H4 (cell line): ENCODE data around the gene KBTBD13. TPM values are rescaled to one million over a fixed set of nuclear protein-coding genes. Genes with fewer than 3 reads are reported as not detected.
"Not testable (repeated sequence)": the region's sequence is repeated elsewhere in the genome, so short reads cannot be mapped to it uniquely, and the experiment has no call there.

ENCODE experiments used
- DNase-seq: peaks from one replicate; pipeline ENCODE4 v3.0.0-alpha.2; 2015; ENCODE audit warnings: low spot score
- total RNA-seq: library from RNA; depleted of rRNA; stranded (reverse); fragments of >200 nt; shearing (Covaris generic); gene quantifications from 2 replicates; pipeline ENCODE4 v1.2.3, GENCODE V29; 2014

Gene KBTBD13
- total RNA-seq, 1 experiment from 2014 or later: not detected

- peak; percentile 85 for DNase-seq
Measured at GRCh38 chr15:65069179-65069578, 7.4 kb upstream of the KBTBD13 start.

- no peak for DNase-seq
Measured at GRCh38 chr15:65069779-65070546, 6.6 kb upstream of the KBTBD13 start.

- DNase-seq: no peak
Measured at GRCh38 chr15:65071381-65071811, 5.2 kb upstream of the KBTBD13 start.

GRCh38 chr15:65072027-65072426 is 4.5 kb upstream of the KBTBD13 start:
- no peak for DNase-seq

- DNase-seq: no peak
Measured at GRCh38 chr15:65072617-65073016, 3.9 kb upstream of the KBTBD13 start.

GRCh38 chr15:65074946-65075345 is 1.6 kb upstream of the KBTBD13 start:
- DNase-seq: not testable (repeated sequence)

- not testable (repeated sequence) for DNase-seq
Measured at GRCh38 chr15:65075607-65076395, 745 bp upstream of the KBTBD13 start.

GRCh38 chr15:65077291-65077980 is 890 bp downstream of the KBTBD13 start:
- no peak for DNase-seq

GRCh38 chr15:65077981-65078352 is 1.4 kb downstream of the KBTBD13 start:
- no peak for DNase-seq

- DNase-seq: no peak
Measured at GRCh38 chr15:65079580-65079979, 3.0 kb downstream of the KBTBD13 start.

GRCh38 chr15:65081270-65081669 is 4.7 kb downstream of the KBTBD13 start:
- no peak for DNase-seq

- DNase-seq: no peak
Measured at GRCh38 chr15:65081758-65082157, 5.2 kb downstream of the KBTBD13 start.

- no peak for DNase-seq
Measured at GRCh38 chr15:65082303-65082953, 5.9 kb downstream of the KBTBD13 start.

- peak; percentile 26 for DNase-seq
Measured at GRCh38 chr15:65083262-65083701, 6.7 kb downstream of the KBTBD13 start.

- DNase-seq: no peak
Measured at GRCh38 chr15:65084500-65085206, 8.1 kb downstream of the KBTBD13 start.

- DNase-seq: no peak
Measured at GRCh38 chr15:65085207-65085753, 8.7 kb downstream of the KBTBD13 start.

- DNase-seq: no peak
Measured at GRCh38 chr15:65085990-65086679, 9.6 kb downstream of the KBTBD13 start.

- DNase-seq: no peak
Measured at GRCh38 chr15:65086680-65087111, 10.2 kb downstream of the KBTBD13 start.

- no peak for DNase-seq
Measured at GRCh38 chr15:65087411-65087810, 10.9 kb downstream of the KBTBD13 start.
